RWPE1 (cell line): ENCODE data around the gene ZNF777.

Experiments used
- CTCF ChIA-PET: fragments of 350-600 bp; sonication (Branson Sonifier 250); formaldehyde crosslinking; extraction: SDS; loops from one replicate; lab custom pipeline; 2021; lab: Yijun Ruan, JAX
- POLR2A ChIA-PET: fragments of 400-600 bp; formaldehyde crosslinking; extraction: SDS; loops from one replicate; lab custom pipeline; 2020; ENCODE audit warnings: antibody characterized with exemption; ENCODE audit not compliant: low non-redundant PET; lab: Yijun Ruan, JAX
- DNase-seq: peaks from one replicate; pipeline ENCODE4 v3.0.0; 2012; ENCODE audit warnings: low spot score
- H3K27ac ChIP-seq: fragments of 450-650 bp; 2 replicates; pipeline ENCODE4 v1.5.1; 2017
- CTCF ChIP-seq: fragments of 450-650 bp; conservative IDR thresholded peaks from 2 replicates; pipeline ENCODE4 v1.5.1; 2017; ENCODE audit warnings: low read depth, mild to moderate bottlenecking

Gene ZNF777

GRCh38 chr7:149444287-149444686 is 16.6 kb downstream of the ZNF777 start:
- TF ChIP-seq CTCF = no peak
- H3K27ac ChIP-seq = no peak overlapping the region
- ChIA-PET CTCF (no interaction called here), POLR2A (no interaction called here)
- no peak for DNase-seq

GRCh38 chr7:149443523-149443922 is 17.3 kb downstream of the ZNF777 start:
- no peak overlapping the region for H3K27ac ChIP-seq
- ChIA-PET CTCF (no interaction called here), POLR2A (no interaction called here)
- DNase-seq = no peak
- no peak for TF ChIP-seq CTCF

GRCh38 chr7:149442924-149443323 is 17.9 kb downstream of the ZNF777 start:
- POLR2A ChIA-PET = no interaction called here

GRCh38 chr7:149440222-149440621 is 20.6 kb downstream of the ZNF777 start:
- TF ChIP-seq CTCF = no peak
- POLR2A ChIA-PET = no interaction called here
- no peak for DNase-seq
- no peak overlapping the region for H3K27ac ChIP-seq
- CTCF ChIA-PET = no interaction called here

More at GRCh38 chr7:149442924-149443323, 17.9 kb downstream of the ZNF777 start:
- CTCF ChIA-PET = no interaction called here
- TF ChIP-seq CTCF = no peak
- no peak overlapping the region for H3K27ac ChIP-seq
- DNase-seq = no peak

- POLR2A ChIA-PET = no interaction called here
- CTCF ChIA-PET = interaction anchor here (0.6 kb wide), 1 partner anchor 580 kb away, joined by 3 read pairs; no protein-coding TSS in a partner anchor
These were observed 24.5 kb downstream of the ZNF777 start for GRCh38 chr7:149436358-149436757.

DNA sequence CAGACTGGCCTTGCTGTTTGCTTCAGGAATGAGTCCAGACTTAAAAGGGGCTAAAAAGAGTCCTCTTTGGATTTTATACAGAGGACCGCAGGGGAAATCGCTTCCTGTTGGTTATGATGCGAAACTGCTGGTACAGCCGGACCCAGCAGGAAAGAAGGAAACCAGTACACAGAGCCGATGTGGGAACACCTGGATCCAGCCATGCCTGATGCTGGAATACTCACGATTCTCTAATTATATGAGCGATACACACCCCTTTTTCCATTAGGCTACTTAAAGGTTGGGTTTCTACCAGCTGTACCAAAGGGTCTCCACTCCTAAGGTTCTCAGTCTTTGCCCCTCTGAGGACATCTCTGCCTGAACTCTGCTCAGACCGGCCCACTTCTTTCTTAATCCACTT is 27.7 kb downstream of the ZNF777 start:
- TF ChIP-seq CTCF = no peak
- no peak for DNase-seq
- ChIA-PET POLR2A (no interaction called here), CTCF (no interaction called here)
- no peak overlapping the region for H3K27ac ChIP-seq

More at GRCh38 chr7:149436358-149436757, 24.5 kb downstream of the ZNF777 start:
- no peak overlapping the region for H3K27ac ChIP-seq
- no peak for TF ChIP-seq CTCF
- no peak for DNase-seq
